Liver (tissue), 9 donors: ENCODE measurements around the gene LDLRAD1. TPM values are rescaled to one million over a fixed set of nuclear protein-coding genes. Genes with fewer than 3 reads are reported as not detected.

ENCODE experiments used
- DNase-seq: peaks from one replicate; pipeline ENCODE4 v3.0.0-alpha.2; 2017; ENCODE audit warnings: low spot score
- H3K27ac ChIP-seq, 2 donors: one replicate each; pipeline ENCODE4 v1.7.0; 2013; ENCODE audit warnings: inconsistent platforms in 2 of 2, low read length in 2 of 2, control low read depth in 1 of 2, low read depth in 1 of 2, mild to moderate bottlenecking in 1 of 2
- H3K27me3 ChIP-seq, 4 donors: one replicate each; pipeline versions ENCODE4 v1.6.1 to v1.7.0; 2013; ENCODE audit warnings: low read length in 3 of 4, inconsistent platforms in 1 of 4, mild to moderate bottlenecking in 1 of 4, moderate library complexity in 1 of 4; ENCODE audit not compliant: control insufficient read depth in 4 of 4, insufficient read depth in 4 of 4
- H3K36me3 ChIP-seq, 4 donors: one replicate each; pipeline versions ENCODE4 v1.6.1 to v1.7.0; 2013; ENCODE audit warnings: low read length in 3 of 4, mild to moderate bottlenecking in 3 of 4, low read depth in 1 of 4, moderate library complexity in 1 of 4; ENCODE audit not compliant: control insufficient read depth in 4 of 4, insufficient read depth in 3 of 4
- H3K4me1 ChIP-seq, 4 donors: one replicate each; pipeline versions ENCODE4 v1.6.1 to v1.7.0; 2013; ENCODE audit warnings: low read length in 3 of 4, mild to moderate bottlenecking in 3 of 4, moderate library complexity in 1 of 4; ENCODE audit not compliant: control insufficient read depth in 4 of 4, insufficient read depth in 4 of 4
- H3K4me3 ChIP-seq, 3 donors: one replicate each; pipeline versions ENCODE4 v1.6.1 to v1.7.0; 2013; ENCODE audit warnings: low read length in 3 of 3, control low read depth in 1 of 3, low read depth in 1 of 3, mild to moderate bottlenecking in 1 of 3
- H3K9ac ChIP-seq, 2 donors: one replicate each; pipeline ENCODE4 v1.7.0; 2013; ENCODE audit warnings: low read length in 2 of 2, mild to moderate bottlenecking in 2 of 2, moderate library complexity in 2 of 2, control low read depth in 1 of 2, low read depth in 1 of 2
- H3K9me3 ChIP-seq, 4 donors: one replicate each; pipeline versions ENCODE4 v1.6.1 to v1.7.0; 2013; ENCODE audit warnings: low read length in 3 of 4; ENCODE audit not compliant: control insufficient read depth in 4 of 4
- EGR1 ChIP-seq, 2 donors: IDR thresholded peaks; 2 replicates each; pipeline ENCODE4 v1.6.1; 2016 to 2018; ENCODE audit warnings: antibody characterized with exemption in 2 of 2, low read depth in 2 of 2
- FOXA1 ChIP-seq: IDR thresholded peaks from 2 replicates; pipeline ENCODE4 v1.6.1; 2016; ENCODE audit warnings: antibody characterized with exemption
- FOXA2 ChIP-seq: IDR thresholded peaks from 2 replicates; pipeline ENCODE4 v1.6.1; 2016; ENCODE audit warnings: antibody characterized with exemption
- GABPA ChIP-seq, 2 donors: IDR thresholded peaks in 1 of 2; conservative IDR thresholded peaks in 1 of 2; 2 replicates each; pipeline ENCODE4 v1.6.1; 2016; ENCODE audit warnings: antibody characterized with exemption in 2 of 2, mild to moderate bottlenecking in 1 of 2, moderate library complexity in 1 of 2
- HNF4A ChIP-seq, 2 donors: conservative IDR thresholded peaks; 2 replicates each; pipeline ENCODE4 v1.6.1; 2016; ENCODE audit warnings: antibody characterized with exemption in 2 of 2, mild to moderate bottlenecking in 2 of 2
- HNF4G ChIP-seq: IDR thresholded peaks from 2 replicates; pipeline ENCODE4 v1.6.1; 2016; ENCODE audit warnings: antibody characterized with exemption
- JUND ChIP-seq, 2 donors: IDR thresholded peaks; 2 replicates each; pipeline ENCODE4 v1.6.1; 2016; ENCODE audit warnings: antibody characterized with exemption in 2 of 2
- NR2F2 ChIP-seq: IDR thresholded peaks from 2 replicates; pipeline ENCODE4 v1.6.1; 2016; ENCODE audit warnings: antibody characterized with exemption
- RXRA ChIP-seq, 2 donors: IDR thresholded peaks; 2 replicates each; pipeline ENCODE4 v1.6.1; 2017 to 2018; ENCODE audit warnings: antibody characterized with exemption in 2 of 2, mild to moderate bottlenecking in 1 of 2
- YY1 ChIP-seq: IDR thresholded peaks from 2 replicates; pipeline ENCODE4 v1.6.1; 2016; ENCODE audit warnings: antibody characterized with exemption, mild to moderate bottlenecking
- WGBS: extraction: QIAGEN DNeasy Blood & Tissue Kit; methylation state at CpG from one replicate; pipeline ENCODE4 v1.1.7; 2013; 5-methylcytosine and 5-hydroxymethylcytosine counted together
- polyA plus RNA-seq, 2 donors: library from polyadenylated mRNA; stranded (reverse) in 1 of 2; unstranded in 1 of 2; fragments of 200-250 nt in 1 of 2; fragments of >200 nt in 1 of 2; fragmentation: Nextera tagmentation in 1 of 2; extraction: Ambion mirVana in 1 of 2; gene quantifications; one replicate each; pipeline versions ENCODE4 v1.2.1 to v1.2.3, GENCODE V29; 2013 to 2015
- total RNA-seq, 2 donors: library from RNA; depleted of rRNA; stranded (reverse); fragments of >200 nt; gene quantifications; one replicate each; pipeline ENCODE4 v1.2.3, GENCODE V29; 2014
- TF ChIP-seq, protein P1 (sequence below): IDR thresholded peaks from 2 replicates; pipeline ENCODE4 v1.6.1; 2016; ENCODE audit warnings: antibody characterized with exemption
- TF ChIP-seq, protein P2 (sequence below): IDR thresholded peaks from 2 replicates; pipeline ENCODE4 v1.6.1; 2016; ENCODE audit warnings: antibody characterized with exemption, mild to moderate bottlenecking
- TF ChIP-seq, protein P3 (sequence below): IDR thresholded peaks from 2 replicates; pipeline ENCODE4 v1.6.1; 2016; ENCODE audit warnings: antibody characterized with exemption
- TF ChIP-seq, protein P4 (sequence below): fragments of 150-350 bp; IDR thresholded peaks from 2 replicates; pipeline ENCODE4 v1.5.1; 2017; ENCODE audit warnings: improper control_type of control experiment, low read depth, low read length; ENCODE audit not compliant: missing input control
- donor health status: healthy.
- donor health status: healthy.
- donor health status: healthy.
- donor health status: healthy.
- donor health status: healthy.

The LDLRAD1 gene
- total and polyA plus RNA-seq, 4 donors = not detected

DNA sequence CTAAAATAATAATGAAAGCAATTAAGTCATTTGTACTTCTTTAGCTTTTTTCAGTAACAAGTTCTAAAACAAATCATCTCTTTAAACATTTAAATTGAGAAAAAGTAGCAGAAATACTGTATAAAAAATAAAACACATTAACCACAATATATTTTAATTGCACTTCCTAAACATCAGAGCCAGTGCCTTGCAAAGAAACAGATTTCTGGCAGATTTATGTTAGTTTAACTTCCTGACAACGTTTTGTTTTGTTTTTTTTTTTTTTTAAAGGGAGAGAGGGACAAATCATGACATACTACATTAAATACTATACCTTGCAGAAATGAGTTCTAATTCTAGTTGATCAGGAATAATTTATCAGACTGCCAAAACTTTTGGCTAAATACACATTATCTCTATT lies 23.8 kb upstream of the LDLRAD1 start:
- H3K9me3 ChIP-seq = no peaks in the 10 kb centered on the region
- no peak overlapping the region for H3K4me3 ChIP-seq
- peaks cover 5 to 55% (median 51%) of the 10 kb centered on the region in 4 donors for H3K36me3 ChIP-seq
- H3K27me3 ChIP-seq = no peaks in the 10 kb centered on the region
- no peak overlapping the region for H3K27ac ChIP-seq
- TF ChIP-seq, protein P1, sequence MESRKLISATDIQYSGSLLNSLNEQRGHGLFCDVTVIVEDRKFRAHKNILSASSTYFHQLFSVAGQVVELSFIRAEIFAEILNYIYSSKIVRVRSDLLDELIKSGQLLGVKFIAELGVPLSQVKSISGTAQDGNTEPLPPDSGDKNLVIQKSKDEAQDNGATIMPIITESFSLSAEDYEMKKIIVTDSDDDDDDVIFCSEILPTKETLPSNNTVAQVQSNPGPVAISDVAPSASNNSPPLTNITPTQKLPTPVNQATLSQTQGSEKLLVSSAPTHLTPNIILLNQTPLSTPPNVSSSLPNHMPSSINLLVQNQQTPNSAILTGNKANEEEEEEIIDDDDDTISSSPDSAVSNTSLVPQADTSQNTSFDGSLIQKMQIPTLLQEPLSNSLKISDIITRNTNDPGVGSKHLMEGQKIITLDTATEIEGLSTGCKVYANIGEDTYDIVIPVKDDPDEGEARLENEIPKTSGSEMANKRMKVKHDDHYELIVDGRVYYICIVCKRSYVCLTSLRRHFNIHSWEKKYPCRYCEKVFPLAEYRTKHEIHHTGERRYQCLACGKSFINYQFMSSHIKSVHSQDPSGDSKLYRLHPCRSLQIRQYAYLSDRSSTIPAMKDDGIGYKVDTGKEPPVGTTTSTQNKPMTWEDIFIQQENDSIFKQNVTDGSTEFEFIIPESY = no peak
- no peak for TF ChIP-seq EGR1 (IDR thresholded peaks at IDR 0.05; ENCODE audit: low read depth in 2 of 2)
- no peak for TF ChIP-seq HNF4G
- no peak for TF ChIP-seq NR2F2
- no peak for DNase-seq
- 16% methylated on average over 1 of the region's 1 CpG for WGBS
- H3K9ac ChIP-seq = no peak overlapping the region
- peaks cover 0 to 2% (median 0%) of the 10 kb centered on the region in 4 donors for H3K4me1 ChIP-seq

DNA sequence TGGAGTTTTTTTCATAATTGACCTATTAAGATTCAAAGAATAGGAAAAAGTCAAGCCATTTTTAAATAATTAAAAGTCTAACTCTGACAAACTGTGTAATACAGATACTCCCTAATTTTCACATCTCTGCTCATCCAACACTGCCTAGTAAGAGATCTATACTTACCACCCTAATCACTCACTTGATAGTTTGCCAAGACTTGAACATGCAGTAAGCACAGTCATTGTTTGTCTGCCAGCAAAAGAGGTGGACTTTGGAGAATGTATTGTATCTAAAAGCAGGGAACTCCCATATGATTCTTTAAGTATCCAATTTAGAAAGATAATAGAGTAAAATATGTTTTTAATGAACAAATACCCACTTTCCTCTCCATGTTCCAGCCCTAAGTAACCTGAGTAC lies 19.5 kb upstream of the LDLRAD1 start:
- Histone ChIP-seq H3K4me1 (no peaks in the 10 kb centered on the region), H3K36me3 (peaks cover 10 to 76% (median 72%) of the 10 kb centered on the region in 4 donors), H3K9me3 (no peaks in the 10 kb centered on the region), H3K27ac (no peak overlapping the region), H3K27me3 (no peaks in the 10 kb centered on the region), H3K9ac (no peak overlapping the region), H3K4me3 (no peak overlapping the region)
- TF ChIP-seq, protein P2, sequence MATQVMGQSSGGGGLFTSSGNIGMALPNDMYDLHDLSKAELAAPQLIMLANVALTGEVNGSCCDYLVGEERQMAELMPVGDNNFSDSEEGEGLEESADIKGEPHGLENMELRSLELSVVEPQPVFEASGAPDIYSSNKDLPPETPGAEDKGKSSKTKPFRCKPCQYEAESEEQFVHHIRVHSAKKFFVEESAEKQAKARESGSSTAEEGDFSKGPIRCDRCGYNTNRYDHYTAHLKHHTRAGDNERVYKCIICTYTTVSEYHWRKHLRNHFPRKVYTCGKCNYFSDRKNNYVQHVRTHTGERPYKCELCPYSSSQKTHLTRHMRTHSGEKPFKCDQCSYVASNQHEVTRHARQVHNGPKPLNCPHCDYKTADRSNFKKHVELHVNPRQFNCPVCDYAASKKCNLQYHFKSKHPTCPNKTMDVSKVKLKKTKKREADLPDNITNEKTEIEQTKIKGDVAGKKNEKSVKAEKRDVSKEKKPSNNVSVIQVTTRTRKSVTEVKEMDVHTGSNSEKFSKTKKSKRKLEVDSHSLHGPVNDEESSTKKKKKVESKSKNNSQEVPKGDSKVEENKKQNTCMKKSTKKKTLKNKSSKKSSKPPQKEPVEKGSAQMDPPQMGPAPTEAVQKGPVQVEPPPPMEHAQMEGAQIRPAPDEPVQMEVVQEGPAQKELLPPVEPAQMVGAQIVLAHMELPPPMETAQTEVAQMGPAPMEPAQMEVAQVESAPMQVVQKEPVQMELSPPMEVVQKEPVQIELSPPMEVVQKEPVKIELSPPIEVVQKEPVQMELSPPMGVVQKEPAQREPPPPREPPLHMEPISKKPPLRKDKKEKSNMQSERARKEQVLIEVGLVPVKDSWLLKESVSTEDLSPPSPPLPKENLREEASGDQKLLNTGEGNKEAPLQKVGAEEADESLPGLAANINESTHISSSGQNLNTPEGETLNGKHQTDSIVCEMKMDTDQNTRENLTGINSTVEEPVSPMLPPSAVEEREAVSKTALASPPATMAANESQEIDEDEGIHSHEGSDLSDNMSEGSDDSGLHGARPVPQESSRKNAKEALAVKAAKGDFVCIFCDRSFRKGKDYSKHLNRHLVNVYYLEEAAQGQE = no peak
- TF ChIP-seq EGR1 (IDR thresholded peaks at IDR 0.05; ENCODE audit: low read depth in 2 of 2) (no peak), HNF4G (no peak), YY1 (no peak), FOXA1 (no peak), RXRA (IDR thresholded peaks at IDR 0.05) (no peak), NR2F2 (no peak), JUND (IDR thresholded peaks at IDR 0.05) (no peak), FOXA2 (no peak), GABPA (IDR thresholded peaks at IDR 0.05 in 1 of 2, conservative IDR thresholded peaks at IDR 0.05 in 1 of 2) (no peak), HNF4A (conservative IDR thresholded peaks at IDR 0.05) (no peak)
- TF ChIP-seq, protein P3, sequence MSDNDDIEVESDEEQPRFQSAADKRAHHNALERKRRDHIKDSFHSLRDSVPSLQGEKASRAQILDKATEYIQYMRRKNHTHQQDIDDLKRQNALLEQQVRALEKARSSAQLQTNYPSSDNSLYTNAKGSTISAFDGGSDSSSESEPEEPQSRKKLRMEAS = no peak
- TF ChIP-seq, protein P4, sequence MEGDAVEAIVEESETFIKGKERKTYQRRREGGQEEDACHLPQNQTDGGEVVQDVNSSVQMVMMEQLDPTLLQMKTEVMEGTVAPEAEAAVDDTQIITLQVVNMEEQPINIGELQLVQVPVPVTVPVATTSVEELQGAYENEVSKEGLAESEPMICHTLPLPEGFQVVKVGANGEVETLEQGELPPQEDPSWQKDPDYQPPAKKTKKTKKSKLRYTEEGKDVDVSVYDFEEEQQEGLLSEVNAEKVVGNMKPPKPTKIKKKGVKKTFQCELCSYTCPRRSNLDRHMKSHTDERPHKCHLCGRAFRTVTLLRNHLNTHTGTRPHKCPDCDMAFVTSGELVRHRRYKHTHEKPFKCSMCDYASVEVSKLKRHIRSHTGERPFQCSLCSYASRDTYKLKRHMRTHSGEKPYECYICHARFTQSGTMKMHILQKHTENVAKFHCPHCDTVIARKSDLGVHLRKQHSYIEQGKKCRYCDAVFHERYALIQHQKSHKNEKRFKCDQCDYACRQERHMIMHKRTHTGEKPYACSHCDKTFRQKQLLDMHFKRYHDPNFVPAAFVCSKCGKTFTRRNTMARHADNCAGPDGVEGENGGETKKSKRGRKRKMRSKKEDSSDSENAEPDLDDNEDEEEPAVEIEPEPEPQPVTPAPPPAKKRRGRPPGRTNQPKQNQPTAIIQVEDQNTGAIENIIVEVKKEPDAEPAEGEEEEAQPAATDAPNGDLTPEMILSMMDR = no peak
- DNase-seq = no peak
